Hematopoietic multipotent progenitor cell treated with erythropoietin and hydrocortisone succinate and interleukin-3 and kit ligand, for 4 days (in vitro differentiated cells): ENCODE results near the gene CCDC120.

Experiments used
- DNase-seq: peaks from one replicate; pipeline ENCODE4 v3.0.0-alpha.2; 2015

The CCDC120 gene, protein sequence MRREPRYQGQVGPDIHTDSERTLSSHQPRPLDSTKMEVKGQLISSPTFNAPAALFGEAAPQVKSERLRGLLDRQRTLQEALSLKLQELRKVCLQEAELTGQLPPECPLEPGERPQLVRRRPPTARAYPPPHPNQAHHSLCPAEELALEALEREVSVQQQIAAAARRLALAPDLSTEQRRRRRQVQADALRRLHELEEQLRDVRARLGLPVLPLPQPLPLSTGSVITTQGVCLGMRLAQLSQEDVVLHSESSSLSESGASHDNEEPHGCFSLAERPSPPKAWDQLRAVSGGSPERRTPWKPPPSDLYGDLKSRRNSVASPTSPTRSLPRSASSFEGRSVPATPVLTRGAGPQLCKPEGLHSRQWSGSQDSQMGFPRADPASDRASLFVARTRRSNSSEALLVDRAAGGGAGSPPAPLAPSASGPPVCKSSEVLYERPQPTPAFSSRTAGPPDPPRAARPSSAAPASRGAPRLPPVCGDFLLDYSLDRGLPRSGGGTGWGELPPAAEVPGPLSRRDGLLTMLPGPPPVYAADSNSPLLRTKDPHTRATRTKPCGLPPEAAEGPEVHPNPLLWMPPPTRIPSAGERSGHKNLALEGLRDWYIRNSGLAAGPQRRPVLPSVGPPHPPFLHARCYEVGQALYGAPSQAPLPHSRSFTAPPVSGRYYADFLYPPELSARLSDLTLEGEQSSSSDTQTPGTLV

DNA sequence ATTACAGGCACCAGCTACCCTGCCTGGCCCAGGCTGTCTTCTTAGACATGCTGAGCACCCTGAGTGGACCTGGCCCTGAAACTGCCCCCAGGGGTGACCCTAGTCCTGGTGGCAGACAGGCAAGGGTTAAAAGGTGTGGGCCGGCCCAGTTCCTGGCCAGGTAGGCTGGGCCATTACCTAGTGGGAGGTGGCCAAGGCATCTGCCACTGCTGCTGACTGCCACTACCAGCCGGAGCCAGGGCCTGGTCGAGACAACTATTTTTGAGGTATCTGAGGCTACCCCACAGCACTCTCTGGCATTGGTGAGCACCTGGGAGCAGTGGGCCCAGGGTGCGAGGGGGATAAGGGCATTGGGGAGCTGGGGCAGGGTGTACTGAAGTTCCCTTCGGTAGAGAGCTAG is at the start of gene CCDC120:
CCDC120 (plus strand) TSS at position 206 of the 400 bp plus-strand sequence. CDS start 3,043 bp downstream, outside the sequence.
- no peak for DNase-seq

DNA sequence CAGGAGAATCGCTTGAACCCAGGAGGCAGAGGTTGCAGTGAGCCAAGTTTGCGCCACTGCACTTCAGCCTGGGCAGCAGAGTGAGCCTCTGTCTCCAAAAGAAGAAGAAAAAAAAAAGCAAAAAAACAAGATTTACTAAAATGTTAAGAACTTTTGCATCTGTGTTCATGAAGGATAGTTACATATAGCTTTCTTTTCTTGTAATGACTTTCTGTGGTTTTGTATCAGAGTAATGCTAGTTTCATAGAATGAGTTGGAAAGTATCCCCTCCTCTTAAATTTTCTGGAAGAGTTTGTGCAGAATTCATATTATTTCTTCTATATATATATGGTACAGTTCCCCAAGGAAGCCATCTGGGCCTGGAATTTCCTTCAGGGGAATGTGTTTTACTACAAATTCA is 39.7 kb upstream of the CCDC120 start:
- no peak for DNase-seq

DNA sequence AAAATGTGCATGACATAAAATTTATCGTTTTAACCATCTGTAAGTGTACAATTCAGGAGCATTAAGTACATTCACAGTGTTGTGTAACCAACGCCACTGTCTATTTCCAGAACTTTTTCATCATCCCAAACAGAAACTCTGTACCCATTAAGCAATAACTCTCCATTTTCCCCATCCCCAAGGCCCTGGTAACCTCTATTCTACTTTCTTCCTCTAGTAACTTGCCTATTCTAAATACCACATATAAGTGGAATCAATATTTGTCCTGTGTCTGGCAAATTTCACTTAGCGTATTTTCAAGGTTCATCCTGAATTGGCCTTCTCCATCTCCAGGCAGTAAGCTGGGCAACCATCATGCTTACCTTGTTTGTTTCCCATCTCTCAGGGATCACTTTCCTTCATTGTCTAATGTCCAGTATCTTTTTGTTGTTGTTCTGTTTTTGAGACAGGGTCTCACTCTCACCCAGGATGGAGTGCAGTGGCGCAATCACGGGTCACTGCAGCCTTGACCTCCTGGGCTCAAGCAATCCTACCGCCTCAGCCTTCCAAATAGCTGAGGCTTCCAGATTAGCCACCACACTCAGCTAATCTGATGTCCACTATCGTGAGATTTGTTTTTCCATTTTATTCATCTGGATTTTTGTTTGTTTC is 39.1 kb upstream of the CCDC120 start:
- DNase-seq, result no peak

DNA sequence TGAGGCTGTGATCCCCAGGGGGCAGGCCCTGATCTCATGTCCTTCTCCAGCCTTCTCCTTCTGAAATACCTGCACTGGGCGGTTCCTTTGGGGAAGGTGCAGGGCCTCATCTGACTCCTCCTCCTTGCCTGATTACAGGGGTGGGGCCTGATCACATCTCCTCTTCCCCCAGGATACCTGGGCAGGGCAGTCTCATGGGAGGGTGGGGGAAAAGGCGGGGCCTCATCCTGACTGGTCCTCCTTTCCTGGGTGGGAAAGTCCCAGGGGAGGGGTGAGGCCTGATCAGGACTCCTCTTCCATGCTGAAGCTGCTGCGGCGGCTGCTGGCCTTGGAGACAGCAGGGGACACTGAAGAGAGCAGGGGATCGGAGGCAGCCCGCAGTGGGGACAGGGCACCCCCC is 28.9 kb upstream of the CCDC120 start:
- DNase-seq, result no peak

DNA sequence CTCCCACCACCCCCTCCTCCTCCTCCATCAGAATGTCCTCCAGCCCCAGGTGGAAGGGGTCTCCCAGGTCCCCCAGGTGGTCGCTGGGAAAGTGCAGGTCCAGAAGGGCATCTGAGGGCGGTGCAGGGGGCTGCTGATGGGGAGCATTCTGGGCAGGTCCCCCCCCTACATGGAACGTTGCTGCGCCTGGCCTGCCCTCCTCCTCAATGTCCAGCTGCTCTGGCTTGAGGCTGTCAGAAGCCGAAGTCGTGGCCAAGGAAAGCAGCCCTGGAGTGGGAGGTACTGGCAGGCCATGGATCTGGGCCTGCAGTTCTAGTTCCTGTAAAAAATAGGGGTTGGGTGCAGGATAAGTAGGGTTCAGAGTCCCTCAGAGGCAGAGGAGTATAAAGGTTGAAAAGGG is 28.5 kb upstream of the CCDC120 start:
- no peak for DNase-seq

DNA sequence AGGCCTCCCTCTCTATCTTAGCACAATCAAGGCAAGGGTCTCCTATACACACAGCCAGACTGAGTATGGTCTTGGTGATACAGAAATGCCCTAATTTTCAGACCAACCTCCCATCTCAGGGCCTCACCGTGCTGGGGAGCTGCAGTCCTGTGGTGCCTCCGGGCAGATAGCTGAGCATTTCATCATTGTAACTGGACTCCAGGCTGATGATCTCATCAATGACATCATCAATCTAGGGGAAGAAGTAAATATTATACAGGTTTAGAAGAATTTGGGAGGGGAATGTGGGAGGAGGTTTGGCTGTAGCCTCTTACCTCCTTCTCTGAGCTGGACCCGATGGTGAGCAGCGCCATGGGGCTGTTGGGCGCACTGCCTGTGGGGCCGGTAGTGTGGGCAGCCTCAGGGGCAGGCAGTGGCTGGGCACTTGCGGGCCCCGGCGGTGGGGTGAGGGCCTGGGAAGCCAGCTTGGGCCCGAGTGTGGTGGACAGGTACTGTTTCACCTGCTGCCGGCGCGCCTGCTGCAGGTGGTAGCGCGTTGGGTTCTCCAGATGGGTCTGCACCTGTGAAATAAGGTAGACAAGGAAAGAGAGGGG is 20.8 kb upstream of the CCDC120 start:
- DNase-seq, result no peak

DNA sequence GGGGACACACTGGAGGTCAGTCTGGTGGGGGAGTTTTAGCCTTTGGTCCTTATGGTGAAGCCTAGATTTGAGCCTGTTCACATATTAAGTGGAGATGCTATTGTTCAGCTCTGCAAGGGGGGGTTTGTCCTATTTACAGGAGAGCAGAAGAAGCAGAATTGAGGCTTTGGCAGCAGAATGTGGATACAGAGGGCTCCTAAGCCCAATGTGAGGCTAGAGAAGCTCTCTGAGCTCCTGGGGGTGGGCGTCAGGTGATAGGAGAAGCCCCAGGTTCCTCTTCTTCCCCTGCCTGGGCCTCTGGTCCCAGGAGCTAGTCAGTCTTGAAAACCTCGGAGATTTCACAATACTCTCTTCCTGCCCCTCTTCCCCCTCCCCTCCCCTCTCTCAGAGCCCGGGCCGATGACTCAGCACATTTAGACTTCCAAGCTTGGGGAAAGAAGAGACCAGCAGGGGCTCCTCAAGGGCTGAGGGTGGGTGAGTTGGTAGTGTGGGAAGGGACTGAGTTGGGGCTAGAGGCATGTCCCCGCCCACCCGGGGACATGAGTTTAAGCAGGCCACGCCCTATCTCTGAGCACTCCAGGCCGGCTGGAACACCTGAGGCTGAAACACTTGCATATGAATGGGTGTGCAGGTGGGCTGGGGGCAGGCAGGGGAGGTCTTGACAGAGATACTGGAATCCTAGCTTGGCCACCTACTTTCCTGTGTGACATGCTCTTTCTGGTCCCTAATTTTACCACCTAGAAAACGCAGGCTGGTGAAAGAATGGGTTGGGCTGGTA is 19.0 kb upstream of the CCDC120 start:
- DNase-seq, result peak; percentile 94

DNA sequence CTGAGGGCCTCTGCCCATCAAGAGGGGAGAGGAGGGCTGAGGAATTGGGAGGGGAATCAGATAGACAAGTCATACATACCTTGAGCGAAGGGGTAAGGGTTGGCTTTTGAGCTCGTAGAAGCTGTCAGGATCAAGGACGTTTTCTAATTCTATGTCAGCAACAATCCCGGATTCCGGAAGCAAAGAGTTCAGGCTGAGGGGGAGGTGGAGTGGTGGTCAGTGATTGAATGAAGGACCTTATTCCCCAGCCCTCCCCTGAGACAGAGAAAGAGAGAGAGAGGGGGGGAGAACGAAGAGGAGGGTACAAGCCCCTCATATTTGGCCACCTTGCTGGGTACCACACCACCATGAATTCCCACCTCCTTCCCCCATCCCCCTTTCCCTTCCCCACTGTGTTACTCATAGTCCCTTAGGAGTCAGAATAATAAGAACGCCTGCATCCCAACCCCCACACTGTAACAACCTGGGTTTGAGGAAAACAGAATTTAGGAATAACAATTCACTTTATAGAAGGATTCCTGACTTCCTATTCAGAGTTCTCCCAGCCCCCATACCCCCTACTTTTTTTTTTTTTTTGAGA is 18.3 kb upstream of the CCDC120 start:
- DNase-seq, result no peak

DNA sequence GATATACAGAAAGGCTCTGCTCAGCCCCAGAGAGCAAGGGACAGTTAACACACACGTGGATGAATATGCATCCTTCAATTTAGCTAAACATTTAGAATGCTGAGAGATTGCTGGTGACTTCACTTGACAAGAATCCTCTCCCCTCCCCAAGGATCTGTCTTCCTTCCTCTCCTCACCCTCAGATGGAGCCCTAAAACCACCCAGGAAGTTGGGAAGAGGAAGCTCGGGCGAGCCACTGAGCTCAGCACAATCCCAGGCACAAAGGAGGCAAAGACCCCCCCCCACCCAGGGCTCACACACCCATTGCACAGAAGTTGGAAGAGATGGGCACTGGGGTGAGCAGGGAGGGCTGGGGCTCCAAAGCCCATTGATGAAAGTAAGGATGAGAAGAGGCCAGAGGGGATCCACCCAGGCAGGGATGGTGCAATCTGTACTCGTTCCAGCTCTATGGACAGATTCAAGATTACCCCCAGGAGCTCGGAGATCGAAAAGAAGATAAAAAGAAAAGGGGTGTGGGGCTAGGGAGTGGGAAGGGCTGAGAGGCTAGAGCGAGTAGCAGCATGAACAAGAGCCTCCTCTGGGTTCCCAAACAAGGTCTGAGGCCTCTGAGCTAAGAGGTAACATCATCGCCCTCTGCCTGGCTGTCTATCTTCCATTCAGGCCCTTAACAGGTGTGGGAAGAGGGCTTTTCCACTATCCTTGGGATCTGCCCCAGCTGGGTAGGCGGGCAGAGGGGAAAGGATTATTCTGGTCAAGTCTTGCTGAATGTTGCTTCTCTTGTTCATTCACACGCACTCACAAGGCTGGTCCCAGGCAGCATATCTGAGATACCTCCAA is 16.8 kb upstream of the CCDC120 start:
- peak; percentile 32 for DNase-seq

DNA sequence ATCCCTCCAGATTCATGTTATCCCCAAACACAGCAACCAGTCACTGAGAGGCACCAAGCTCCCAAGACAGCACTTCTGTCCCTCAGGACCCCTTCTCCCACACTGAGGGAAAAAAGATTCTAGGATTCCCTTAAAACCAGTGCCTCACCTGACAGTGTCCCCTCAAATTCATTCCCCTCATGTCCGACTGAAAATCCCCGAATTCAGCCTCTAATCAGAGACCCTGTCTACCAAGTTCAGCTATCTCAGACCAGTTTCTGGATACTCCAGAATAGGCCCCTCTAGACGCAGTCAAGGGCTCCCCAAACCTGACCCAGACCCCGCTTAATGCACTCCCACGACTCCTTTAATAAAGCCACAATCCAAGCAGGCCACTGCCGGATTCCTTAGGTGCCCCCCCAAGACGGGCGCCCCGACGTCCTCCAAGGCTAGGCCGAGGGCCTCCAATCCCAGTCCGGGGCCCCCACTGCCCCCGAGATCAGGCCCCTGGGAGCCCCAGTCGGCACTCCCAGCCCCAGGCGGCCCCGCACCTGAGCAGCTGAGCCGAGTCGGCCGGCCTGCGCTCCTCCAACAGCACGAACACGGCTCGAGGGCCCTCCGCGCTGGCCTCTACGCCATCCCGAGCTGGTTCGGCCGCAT is 16.1 kb upstream of the CCDC120 start:
- peak; percentile 15 for DNase-seq

DNA sequence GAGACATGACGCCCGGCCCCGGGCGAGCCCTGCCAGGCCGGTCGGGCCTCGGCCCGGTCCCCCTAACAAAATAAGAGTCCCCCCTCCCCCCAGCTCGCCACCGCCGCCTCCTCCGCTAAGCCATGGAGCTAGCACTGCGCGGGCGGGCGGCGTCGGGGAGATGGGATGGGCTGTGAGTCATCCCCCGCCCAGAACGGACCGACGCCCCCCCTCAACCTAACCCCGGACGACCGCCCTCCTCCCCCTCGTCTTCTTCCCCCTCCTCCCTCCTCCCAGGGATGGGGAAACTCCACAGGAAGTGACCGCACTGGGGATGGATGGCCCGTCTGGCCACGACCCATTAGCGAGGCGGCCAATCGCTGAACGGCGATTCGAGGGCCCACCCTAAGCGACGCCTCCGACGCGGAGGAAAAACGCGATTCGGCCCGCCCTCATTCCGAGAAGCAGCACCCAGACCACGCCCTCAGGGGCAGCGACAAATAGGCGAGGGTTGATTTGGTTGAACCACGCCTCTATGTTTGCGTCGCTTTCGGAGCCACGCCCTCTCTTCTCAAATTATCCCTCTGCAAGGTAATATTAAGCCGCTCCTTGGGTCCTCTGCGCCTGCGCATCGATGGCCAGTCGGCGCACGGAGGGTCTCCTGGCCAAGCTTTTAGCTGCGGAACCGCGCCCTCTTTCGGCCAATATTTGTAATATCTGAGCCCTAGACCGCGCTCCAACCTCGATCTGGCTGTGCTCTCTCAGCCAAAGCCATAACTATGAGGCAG is 15.4 kb upstream of the CCDC120 start, which contains the start of gene TFE3:
TFE3 (minus strand) TSS at position 138 of the 767 bp plus-strand sequence; CDS start at position 7, 131 bp downstream.
- DNase-seq, result peak; percentile 99

DNA sequence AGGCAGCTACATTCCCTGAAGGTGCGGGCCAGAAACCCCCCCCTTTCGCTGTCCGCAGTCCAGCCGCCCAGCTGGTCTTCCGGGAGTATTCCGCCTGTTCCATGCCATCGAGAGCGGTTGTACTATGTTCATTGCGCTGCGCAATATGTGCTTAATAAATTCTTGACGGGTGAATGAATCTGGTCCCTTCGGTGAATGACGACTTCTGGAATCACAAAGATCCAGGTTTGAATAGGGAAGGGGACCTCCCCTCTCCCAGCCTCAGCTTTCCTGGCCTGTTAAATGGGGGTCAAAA is 14.9 kb upstream of the CCDC120 start:
- no peak for DNase-seq

DNA sequence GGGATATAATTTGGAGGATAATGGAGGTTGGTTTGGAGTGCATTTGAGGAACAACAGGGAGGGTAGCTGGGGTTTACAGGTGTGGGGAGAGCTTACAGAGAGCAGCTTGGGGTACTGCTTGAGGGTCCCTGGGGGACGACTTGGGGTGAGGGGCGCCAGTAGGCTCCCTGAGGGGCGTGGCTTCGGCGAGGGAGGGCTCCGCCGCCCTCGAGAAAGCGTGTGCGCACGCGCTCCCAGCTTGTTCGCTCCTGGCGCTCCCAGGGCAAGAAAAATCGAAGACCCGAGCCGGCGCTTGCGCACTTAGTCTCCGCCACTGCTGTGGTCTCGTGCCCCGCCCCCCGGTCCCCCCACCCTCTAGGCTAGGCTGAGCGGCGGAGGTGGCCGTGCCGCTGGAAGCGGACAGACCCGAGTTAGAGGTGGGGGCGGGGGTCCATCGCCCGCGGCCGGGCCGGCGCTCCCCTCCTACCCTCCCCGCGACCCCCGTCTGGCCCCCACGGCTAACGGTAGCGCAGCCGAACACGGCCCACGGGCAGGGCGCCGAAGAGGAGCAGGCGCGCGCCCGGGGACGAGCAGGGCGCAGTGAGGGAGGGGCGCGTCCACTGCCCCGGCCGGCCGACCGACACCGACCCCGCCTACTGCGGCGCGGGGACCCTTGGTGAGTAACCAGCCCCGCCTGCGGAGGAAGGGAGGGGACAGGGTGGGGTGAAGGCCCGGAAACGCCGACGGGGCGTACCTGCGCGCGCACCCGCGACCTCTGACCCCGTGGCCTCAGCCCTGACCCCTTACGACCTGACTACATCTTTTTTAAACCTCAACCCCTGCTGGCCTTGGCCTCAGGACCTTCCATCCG is 5.4 kb upstream of the CCDC120 start:
- peak; percentile 81 for DNase-seq

DNA sequence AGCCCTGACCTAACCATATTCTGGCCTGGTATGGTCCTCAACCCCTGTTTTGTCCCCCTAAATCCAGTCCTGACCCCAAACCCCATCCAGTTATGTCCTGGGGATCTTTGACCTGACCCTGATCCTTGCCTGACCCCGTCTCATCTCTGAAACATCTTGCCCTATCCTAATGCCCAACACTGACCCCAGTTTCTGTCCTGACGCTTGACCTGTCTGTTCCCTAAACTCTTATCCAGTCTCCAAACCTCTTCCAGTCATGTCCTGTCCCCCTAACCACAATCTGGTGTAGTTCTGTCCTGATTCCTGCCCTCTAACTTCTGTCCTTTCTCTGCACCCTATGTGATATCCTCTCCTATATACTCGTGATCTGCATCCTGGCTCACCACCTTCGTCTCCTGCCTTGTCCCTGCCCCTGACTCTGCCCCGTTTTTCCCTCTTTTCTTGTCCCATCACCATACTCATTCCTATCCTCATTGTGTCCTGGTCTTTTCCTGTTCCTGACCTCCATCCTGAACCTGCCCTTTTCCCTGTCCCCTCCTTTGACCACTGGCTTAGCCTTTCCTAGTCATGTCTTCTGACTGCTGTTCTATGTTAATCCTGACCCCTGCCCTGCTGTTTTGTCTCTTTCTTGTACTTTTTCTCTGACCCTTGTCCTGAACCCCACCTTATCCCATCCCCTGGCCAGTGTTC is 4.6 kb upstream of the CCDC120 start:
- no peak for DNase-seq

DNA sequence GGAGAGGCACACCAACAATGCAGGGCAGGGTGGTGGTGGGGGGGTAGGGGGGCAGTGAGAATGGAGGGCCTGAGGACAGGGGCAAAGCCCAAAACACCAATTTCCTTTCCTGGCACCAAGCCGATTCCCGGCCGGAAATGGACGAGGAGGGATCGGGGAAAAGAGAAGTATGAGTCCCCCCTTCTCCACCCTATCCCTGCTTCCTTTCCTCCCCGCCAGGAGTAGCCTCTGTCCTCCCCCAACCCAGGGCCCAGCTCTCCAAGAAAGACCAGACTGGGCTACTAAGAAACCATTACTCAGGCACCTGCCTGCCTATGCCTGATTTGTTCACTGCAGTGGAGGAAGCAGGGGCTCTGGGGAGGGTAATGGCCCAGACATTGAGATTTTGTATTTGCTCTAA is 402 bp downstream of the CCDC120 start:
- DNase-seq, result no peak

DNA sequence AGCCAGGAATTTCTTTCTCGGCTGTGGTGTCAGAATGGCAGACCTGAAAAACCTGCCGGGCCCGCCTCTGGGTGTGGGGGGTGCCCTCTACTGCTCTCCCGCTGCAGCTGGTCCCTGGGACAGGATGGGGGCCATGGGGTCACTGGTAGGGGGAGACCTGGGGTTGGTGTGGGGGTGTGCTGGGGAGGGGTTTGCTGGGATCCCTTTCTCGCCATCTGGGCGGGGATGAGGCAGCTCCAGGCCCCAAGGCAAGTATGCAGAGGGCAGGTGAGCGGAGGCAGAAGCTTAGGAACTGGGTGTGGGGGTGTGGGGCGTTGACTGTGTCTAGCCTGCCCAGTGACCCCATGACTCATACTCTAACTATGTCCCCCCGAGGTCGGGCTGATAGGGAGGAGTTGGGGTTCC is 884 bp downstream of the CCDC120 start:
- DNase-seq, result no peak

DNA sequence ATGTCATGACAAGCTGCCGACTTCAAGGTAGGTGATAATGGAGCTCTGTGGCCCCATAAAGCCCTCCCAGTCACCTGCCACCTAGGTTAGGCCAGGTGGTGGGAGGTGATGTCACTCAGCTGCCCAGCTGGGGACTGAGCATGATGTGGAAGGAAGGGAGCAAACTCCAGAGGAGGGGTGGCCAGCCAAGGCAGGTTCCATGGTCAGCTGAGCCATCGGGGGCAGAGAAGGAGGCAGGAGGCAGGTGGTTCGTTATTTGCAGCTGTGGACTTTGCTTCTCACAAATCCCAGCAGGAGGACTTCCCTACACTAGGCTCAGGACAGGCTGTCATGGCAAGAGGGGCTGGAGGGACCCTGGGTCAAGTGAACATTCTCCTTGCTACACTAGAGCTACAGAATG is 2.1 kb downstream of the CCDC120 start:
- no peak for DNase-seq

DNA sequence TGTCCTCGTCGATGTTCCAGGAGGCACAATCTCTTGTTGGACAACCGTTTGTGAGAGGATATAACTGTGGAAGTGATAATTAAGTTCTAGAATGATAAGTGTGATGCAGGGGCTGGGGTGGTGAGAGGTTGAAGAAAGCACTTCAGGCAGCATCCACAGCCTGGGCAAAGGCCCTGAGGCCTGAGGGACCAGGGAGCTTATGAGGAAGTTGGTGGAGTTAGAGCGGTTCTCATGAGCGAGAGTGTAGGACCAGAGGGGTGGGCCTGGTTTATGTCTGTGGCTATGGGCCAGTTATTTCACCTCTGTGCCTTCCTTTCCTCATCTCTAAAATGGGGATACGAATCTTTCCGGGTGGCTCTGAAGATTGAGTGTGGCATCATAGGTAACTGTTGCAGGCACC is 2.7 kb downstream of the CCDC120 start:
- DNase-seq, result no peak
